ENCODE results near the gene EGFLAM. TPM values are rescaled to one million over a fixed set of nuclear protein-coding genes. Genes with fewer than 3 reads are reported as not detected.

The EGFLAM gene
- total and polyA plus RNA-seq, 9 donors: 29.3 to 40.1 (median 36.5) TPM

DNA sequence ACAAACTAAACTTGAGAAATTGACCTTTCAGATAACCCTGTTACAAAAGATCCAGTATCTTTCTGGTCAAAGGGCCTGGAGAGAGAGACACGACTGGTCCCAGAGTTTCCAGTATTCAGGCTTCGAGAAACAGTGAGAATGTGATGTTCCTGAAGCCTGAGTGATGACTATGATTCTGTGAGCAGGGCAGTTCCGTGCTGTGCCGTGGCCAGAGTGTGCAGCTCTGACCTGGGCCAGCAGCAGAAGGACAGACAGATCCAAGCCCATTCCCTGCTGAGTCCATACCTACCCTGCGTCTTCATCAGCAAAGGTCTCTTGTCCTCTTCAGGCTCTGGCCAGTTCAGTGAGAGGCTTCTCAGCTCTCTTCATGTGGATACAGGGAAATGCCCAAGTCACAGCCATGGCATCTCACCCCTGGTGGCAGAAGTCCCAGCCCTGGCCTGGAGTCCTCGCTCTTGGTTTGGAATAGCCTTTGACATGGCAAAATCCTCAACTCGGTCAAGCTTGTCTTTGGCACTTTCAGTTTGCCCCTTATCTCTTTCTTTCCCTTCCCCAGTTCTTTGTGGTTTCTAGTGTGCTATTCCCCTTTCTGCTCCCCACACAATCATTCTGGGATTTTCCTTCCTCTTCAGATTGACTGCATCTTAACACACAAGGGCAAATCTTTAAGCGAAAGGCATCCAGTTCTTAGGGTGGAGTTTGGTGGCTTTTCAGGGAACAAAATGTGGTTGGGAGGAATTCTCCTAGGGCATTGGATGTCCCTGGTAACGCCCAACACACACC, 190.4 kb downstream of the EGFLAM start:
- H3K4me3 ChIP-seq (ENCODE audit: low read length): no peak overlapping the region
- peaks cover 47% of the 10 kb centered on the region for H3K4me1 ChIP-seq (ENCODE audit: control insufficient read depth, insufficient read depth, low read length)
- peak overlapping the region; percentile 23 for H3K27ac ChIP-seq (ENCODE audit: low read length)
- H3K27me3 ChIP-seq (ENCODE audit: control insufficient read depth, insufficient read depth, low read length): no peaks in the 10 kb centered on the region
- DNase-seq: peak; percentile 49
- WGBS (ENCODE audit: insufficient coverage): 69% methylated on average over 7 of the region's 9 CpGs
- H3K36me3 ChIP-seq (ENCODE audit: control insufficient read depth, insufficient read depth, low read length): peaks cover 6% of the 10 kb centered on the region
- H3K9me3 ChIP-seq (replicated peaks; ENCODE audit: control insufficient read depth, low read depth, low read length): no peaks in the 10 kb centered on the region

DNA sequence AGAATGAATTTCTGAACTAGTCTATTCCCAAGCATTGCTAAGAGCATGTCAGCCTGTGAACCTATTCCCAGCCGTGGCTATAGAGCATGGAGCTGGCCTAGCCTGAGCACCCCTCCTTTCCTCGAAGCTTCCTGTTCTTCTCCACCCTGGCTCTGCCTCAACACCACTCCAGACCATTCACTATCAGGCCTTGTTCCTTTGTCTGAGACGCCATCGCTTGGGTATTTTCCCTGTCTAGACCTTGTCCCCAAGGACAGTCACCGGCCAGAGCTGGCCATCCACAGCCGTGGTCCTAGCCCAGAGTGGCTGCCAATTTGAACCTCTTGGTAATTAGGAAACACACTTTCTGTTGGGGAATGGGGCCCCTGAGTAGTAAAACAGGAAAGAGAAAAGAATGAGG, 192.3 kb downstream of the EGFLAM start:
- H3K4me3 ChIP-seq (ENCODE audit: low read length): no peak overlapping the region
- WGBS (ENCODE audit: insufficient coverage): 40% methylated on average over 6 of the region's 6 CpGs
- H3K9me3 ChIP-seq (replicated peaks; ENCODE audit: control insufficient read depth, low read depth, low read length): no peaks in the 10 kb centered on the region
- H3K27ac ChIP-seq (ENCODE audit: low read length): peak overlapping the region; percentile 37
- peaks cover 40% of the 10 kb centered on the region for H3K4me1 ChIP-seq (ENCODE audit: control insufficient read depth, insufficient read depth, low read length)
- peaks cover 6% of the 10 kb centered on the region for H3K36me3 ChIP-seq (ENCODE audit: control insufficient read depth, insufficient read depth, low read length)
- peak; percentile 33 for DNase-seq
- H3K27me3 ChIP-seq (ENCODE audit: control insufficient read depth, insufficient read depth, low read length): no peaks in the 10 kb centered on the region

DNA sequence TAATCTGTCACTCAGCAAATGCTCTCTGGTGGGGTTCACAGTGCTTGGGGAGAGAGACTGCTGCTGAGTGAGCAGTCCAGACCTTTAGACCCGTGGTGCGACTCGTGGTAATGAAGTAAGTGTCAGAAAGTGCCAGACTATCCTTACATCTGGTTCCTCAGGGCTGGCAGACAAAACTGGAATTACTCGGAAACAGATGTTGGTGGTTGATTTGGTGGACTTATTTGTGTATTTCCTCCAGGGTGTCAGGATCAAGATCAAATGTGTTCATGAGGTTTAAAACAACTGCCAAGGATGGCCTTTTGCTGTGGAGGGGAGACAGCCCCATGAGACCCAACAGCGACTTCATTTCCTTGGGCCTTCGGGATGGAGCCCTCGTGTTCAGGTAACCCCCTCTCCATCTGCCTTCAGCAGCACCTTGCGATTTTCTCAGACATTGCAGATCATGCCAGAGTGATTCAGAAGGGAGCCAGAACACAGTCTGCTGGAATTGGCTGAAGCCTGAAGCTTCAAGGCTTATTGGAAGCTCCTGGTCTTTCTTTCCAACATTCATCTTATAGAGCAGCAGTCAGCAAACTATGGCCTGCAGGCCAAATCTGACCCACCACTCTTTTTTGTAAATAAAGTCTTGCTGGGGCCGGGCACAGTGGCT, 192.8 kb downstream of the EGFLAM start:
- peaks cover 6% of the 10 kb centered on the region for H3K36me3 ChIP-seq (ENCODE audit: control insufficient read depth, insufficient read depth, low read length)
- H3K27me3 ChIP-seq (ENCODE audit: control insufficient read depth, insufficient read depth, low read length): no peaks in the 10 kb centered on the region
- peak; percentile 72 for DNase-seq
- peak overlapping the region; percentile 37 for H3K27ac ChIP-seq (ENCODE audit: low read length)
- no peak overlapping the region for H3K4me3 ChIP-seq (ENCODE audit: low read length)
- H3K4me1 ChIP-seq (ENCODE audit: control insufficient read depth, insufficient read depth, low read length): peaks cover 34% of the 10 kb centered on the region
- WGBS (ENCODE audit: insufficient coverage): 34% methylated on average over 7 of the region's 9 CpGs
- no peaks in the 10 kb centered on the region for H3K9me3 ChIP-seq (replicated peaks; ENCODE audit: control insufficient read depth, low read depth, low read length)

DNA sequence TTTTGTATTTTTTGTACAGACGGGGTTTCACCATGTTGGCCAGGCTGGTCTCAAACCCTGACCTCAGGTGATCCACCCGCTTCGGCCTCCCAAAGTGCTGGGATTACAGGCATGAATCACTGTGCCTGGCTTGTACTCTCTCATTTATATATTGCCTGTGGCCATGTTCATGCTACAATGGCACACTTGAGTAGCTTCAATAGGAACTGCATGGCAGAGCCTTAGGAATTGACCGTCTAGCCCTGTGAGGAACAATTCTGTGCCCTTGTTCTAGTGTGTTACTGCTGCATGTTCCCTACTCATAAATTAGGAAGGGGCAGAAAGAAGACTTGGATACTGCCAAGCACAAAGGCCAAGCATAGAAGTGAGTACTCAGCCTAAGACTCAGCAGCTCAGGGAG, 193.8 kb downstream of the EGFLAM start:
- Histone ChIP-seq H3K27me3 (ENCODE audit: control insufficient read depth, insufficient read depth, low read length) (no peaks in the 10 kb centered on the region), H3K4me3 (ENCODE audit: low read length) (no peak overlapping the region), H3K27ac (ENCODE audit: low read length) (no peak overlapping the region), H3K4me1 (ENCODE audit: control insufficient read depth, insufficient read depth, low read length) (peaks cover 29% of the 10 kb centered on the region), H3K9me3 (replicated peaks; ENCODE audit: control insufficient read depth, low read depth, low read length) (no peaks in the 10 kb centered on the region), H3K36me3 (ENCODE audit: control insufficient read depth, insufficient read depth, low read length) (peaks cover 6% of the 10 kb centered on the region)
- 100% methylated on average over 3 of the region's 4 CpGs for WGBS (ENCODE audit: insufficient coverage)
- no peak for DNase-seq

DNA sequence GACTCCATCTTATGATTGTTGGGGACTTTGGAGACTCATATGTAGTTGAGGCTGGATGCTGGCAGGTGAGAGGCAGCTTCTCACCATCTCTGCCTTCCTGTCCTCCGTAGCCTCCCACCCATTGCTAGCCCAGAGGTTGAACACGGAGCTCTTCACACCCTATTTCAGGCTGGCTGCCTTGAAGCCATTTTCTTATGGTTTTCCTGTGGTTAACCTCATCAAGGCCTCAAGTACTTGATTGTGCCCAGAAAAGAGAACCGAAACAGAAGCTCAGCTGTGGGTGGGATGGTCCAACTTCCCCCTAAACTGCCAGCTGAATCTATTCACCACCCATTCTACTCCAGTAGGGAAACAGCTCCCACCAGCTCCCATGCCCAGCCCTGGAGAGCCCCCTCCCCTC, 195.1 kb downstream of the EGFLAM start:
- 86% methylated on average over 2 of the region's 3 CpGs for WGBS (ENCODE audit: insufficient coverage)
- no peaks in the 10 kb centered on the region for H3K27me3 ChIP-seq (ENCODE audit: control insufficient read depth, insufficient read depth, low read length)
- peak; percentile 34 for DNase-seq
- peaks cover 21% of the 10 kb centered on the region for H3K4me1 ChIP-seq (ENCODE audit: control insufficient read depth, insufficient read depth, low read length)
- H3K27ac ChIP-seq (ENCODE audit: low read length): no peak overlapping the region
- no peaks in the 10 kb centered on the region for H3K9me3 ChIP-seq (replicated peaks; ENCODE audit: control insufficient read depth, low read depth, low read length)
- no peak overlapping the region for H3K4me3 ChIP-seq (ENCODE audit: low read length)
- peaks cover 6% of the 10 kb centered on the region for H3K36me3 ChIP-seq (ENCODE audit: control insufficient read depth, insufficient read depth, low read length)

DNA sequence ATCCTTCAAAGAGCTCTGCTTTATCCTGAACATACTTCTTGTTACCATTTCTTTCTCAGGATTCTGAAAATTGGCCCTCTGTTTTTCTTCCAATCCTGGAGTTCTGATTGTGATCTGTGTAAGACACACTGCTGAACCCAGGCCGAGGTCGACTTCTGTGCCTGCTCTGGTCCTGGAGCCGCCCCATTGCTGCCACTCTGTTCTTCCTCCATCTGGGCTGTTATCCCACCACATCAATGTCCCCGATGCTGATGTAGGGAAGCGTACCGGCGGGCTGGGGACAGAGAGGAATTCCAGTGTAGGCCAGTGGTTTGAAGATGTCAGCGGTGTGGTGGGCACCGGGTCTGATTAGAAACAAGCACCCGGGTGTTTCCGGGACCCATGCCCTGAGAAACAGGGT, 195.6 kb downstream of the EGFLAM start:
- H3K9me3 ChIP-seq (replicated peaks; ENCODE audit: control insufficient read depth, low read depth, low read length): no peaks in the 10 kb centered on the region
- 93% methylated on average over 9 of the region's 11 CpGs for WGBS (ENCODE audit: insufficient coverage)

DNA sequence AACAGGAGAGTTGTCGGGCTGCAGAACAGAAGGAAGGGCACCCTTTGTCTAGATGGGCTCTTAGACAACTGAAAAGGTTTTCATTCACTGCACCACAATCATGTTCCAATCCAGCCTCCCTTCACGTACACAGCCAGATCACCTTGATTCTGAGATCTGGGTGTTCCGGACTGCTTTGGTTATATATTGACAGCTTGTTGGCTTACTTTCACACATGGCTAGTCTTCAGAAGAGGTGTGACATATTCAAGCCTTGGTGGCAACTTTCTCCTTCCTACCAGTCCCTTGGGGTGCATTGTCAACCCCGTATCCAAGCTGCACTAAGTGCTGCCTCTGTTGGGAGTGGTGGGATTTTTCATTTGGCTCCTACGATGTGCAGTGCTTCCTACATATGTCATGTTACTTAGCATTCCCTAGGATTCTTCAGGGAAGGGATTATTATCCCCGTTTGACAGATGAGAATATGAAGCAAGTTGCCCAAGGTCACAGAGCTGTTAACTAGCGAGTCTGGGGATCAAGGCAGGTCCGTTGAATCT, 197.5 kb downstream of the EGFLAM start:
- no peaks in the 10 kb centered on the region for H3K9me3 ChIP-seq (replicated peaks; ENCODE audit: control insufficient read depth, low read depth, low read length)
- H3K27me3 ChIP-seq (ENCODE audit: control insufficient read depth, insufficient read depth, low read length): no peaks in the 10 kb centered on the region
- no peak for DNase-seq
- H3K4me3 ChIP-seq (ENCODE audit: low read length): no peak overlapping the region
- H3K36me3 ChIP-seq (ENCODE audit: control insufficient read depth, insufficient read depth, low read length): peaks cover 6% of the 10 kb centered on the region
- WGBS (ENCODE audit: insufficient coverage): 79% methylated on average over 4 of the region's 8 CpGs
- H3K4me1 ChIP-seq (ENCODE audit: control insufficient read depth, insufficient read depth, low read length): peaks cover 10% of the 10 kb centered on the region
- no peak overlapping the region for H3K27ac ChIP-seq (ENCODE audit: low read length)

More for the DNA sequence above, 195.6 kb downstream of the EGFLAM start:
- Histone ChIP-seq H3K4me1 (ENCODE audit: control insufficient read depth, insufficient read depth, low read length) (peaks cover 18% of the 10 kb centered on the region), H3K27ac (ENCODE audit: low read length) (no peak overlapping the region), H3K36me3 (ENCODE audit: control insufficient read depth, insufficient read depth, low read length) (peaks cover 6% of the 10 kb centered on the region), H3K27me3 (ENCODE audit: control insufficient read depth, insufficient read depth, low read length) (no peaks in the 10 kb centered on the region), H3K4me3 (ENCODE audit: low read length) (no peak overlapping the region)
- no peak for DNase-seq

DNA sequence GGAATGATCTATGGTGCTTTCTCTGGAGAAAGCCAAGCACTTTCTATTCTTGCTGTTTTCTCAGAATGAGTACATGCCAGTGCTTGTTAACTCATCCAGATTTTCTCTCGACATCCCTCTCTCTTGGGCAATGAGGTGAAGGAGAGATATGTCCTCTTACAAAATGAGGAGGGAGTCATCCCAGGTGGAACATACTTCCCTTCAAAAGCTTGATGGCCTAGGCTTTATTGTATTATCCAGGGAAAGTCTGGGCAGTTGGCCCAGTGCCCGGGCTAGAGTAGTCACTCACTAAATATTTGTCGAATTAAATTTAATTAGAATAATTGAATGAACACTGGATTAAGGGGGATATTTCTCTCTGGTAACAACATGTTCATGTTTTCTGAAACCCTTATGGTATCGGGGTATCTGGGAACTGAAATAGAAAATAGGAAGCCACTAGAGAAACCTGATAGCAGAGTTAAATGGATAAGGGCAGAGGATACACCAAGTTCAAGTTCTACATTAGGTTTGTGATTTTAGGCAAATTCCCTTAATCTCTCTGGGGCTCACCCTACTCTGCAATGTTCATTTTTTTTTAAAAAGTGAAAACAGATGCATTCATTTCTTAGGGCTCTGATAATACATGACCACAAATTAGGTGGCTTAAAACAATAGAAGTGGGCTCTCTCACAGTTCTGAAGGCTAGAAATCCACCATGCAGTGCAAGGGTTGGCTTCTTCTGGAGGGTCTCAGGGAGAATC, 198.5 kb downstream of the EGFLAM start:
- no peak overlapping the region for H3K4me3 ChIP-seq (ENCODE audit: low read length)
- peaks cover 3% of the 10 kb centered on the region for H3K4me1 ChIP-seq (ENCODE audit: control insufficient read depth, insufficient read depth, low read length)
- no peak for DNase-seq
- peaks cover 6% of the 10 kb centered on the region for H3K36me3 ChIP-seq (ENCODE audit: control insufficient read depth, insufficient read depth, low read length)
- WGBS (ENCODE audit: insufficient coverage): no CpG with 5 or more reads among the region's 4 CpGs
- no peaks in the 10 kb centered on the region for H3K9me3 ChIP-seq (replicated peaks; ENCODE audit: control insufficient read depth, low read depth, low read length)
- no peak overlapping the region for H3K27ac ChIP-seq (ENCODE audit: low read length)
- no peaks in the 10 kb centered on the region for H3K27me3 ChIP-seq (ENCODE audit: control insufficient read depth, insufficient read depth, low read length)

DNA sequence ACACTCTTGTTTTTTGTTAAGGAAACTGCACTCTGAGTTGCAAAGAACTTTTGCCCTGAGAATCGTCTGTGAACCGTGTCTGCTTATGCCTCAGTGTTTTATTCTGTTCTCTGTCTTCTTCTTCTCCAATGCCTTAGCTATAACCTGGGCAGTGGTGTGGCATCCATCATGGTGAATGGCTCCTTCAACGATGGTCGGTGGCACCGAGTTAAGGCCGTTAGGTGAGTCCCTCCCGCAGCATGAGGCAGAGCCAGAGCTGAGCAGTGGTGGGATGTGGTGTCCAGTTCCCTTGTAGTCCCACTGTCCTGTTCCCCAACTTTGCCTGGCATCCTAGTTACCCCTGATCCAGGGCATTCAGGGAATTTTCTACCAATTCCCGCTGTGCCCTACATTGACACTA, 199.8 kb downstream of the EGFLAM start:
- no peak for DNase-seq
- no peaks in the 10 kb centered on the region for H3K36me3 ChIP-seq (ENCODE audit: control insufficient read depth, insufficient read depth, low read length)
- 80% methylated on average over 4 of the region's 8 CpGs for WGBS (ENCODE audit: insufficient coverage)
- peaks cover 11% of the 10 kb centered on the region for H3K4me1 ChIP-seq (ENCODE audit: control insufficient read depth, insufficient read depth, low read length)
- no peaks in the 10 kb centered on the region for H3K27me3 ChIP-seq (ENCODE audit: control insufficient read depth, insufficient read depth, low read length)
- no peak overlapping the region for H3K27ac ChIP-seq (ENCODE audit: low read length)
- H3K9me3 ChIP-seq (replicated peaks; ENCODE audit: control insufficient read depth, low read depth, low read length): no peaks in the 10 kb centered on the region
- no peak overlapping the region for H3K4me3 ChIP-seq (ENCODE audit: low read length)
